GM21786 (cell line): ENCODE measurements around the gene IQCB1.
"Not testable (repeated sequence)": the region's sequence is repeated elsewhere in the genome, so short reads cannot be mapped to it uniquely, and the experiment has no call there.

Source experiments
- ATAC-seq: cut with Tn5 transposase; IDR thresholded peaks from one replicate; pipeline ENCODE4 v1.9.1; 2021; ENCODE audit not compliant: unreplicated experiment

The IQCB1 gene

DNA sequence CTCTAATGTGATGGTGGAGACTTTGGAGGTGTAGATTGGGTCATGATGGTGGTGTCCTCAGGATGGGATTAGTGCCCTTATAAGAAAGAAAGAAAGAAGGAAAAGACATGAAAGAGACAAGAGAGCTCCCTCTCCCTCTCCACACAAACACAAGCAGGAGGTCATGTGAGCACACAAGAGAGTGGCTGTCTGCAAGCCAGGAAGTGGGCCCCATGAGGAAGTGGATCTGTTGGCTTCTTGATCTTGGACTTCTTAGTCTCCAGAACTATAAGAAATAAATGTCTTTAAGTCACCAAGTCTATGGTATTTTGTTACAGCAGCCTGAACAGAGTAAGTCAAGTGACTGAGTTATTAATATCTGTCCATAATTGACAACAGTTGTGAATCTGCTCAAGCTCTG, 17.1 kb downstream of the IQCB1 start:
- ATAC-seq: no peak

DNA sequence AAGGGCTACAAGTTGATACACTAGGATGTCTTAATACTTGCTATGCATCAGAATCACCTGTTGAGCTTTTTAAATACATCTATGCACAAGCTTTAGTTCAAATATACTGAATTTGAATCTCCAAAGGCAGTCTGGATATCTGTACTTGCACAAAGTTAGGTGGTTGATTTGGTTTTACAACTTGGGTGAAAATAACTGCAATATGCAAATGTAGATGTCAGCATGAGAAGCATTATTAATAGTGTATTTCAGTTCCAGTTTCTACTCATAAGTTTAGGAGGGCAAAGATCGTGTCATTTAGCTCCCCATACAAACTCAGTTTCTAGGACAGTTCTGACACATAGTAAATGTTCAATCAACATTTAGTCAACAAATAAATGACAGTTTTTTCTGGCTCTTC, 25.6 kb downstream of the IQCB1 start:
- peak; percentile 100 for ATAC-seq

DNA sequence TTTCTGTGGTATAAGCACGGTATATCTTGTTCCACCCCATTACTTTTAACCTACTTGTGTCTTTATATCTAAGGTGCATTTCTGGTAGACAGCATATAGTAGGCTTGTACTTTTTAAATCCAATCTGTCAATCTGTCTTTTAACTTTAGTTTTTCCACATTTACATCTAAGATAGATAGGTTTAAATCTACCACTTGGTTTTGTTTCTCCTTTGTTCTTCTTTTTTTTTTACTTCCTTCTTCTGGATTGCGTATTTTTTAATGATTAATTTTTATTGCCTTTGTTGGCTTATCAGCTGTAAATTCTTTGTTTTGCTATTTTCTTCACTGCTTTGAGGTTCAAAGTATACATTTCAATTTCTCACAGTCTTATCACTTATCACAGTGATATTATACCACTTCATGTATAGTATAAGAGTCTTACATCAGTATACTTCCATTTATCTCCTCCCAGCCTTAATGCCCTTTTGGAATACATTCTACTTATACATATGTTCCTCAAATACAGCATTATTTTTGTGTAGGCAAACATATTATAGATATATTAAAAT, 31.0 kb downstream of the IQCB1 start:
- no peak for ATAC-seq

DNA sequence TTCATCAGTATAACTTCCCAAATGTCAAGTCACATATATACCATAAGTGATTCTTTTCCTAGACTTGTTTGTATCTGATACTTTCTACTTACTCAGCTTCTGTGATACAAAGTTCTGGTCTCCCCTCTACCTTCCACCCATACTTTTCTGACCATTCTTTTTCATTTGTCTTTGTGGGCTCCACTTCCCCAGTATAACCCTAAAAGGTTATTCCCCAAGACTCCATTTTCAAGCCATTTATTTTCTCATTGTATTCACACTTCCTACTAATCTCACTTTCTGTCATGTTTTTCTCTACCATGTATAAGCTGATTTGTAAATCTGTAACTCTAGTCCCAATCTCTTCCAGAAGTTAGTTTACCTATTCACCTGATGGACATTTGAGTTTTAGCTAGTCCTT, 34.0 kb downstream of the IQCB1 start:
- ATAC-seq: no peak

DNA sequence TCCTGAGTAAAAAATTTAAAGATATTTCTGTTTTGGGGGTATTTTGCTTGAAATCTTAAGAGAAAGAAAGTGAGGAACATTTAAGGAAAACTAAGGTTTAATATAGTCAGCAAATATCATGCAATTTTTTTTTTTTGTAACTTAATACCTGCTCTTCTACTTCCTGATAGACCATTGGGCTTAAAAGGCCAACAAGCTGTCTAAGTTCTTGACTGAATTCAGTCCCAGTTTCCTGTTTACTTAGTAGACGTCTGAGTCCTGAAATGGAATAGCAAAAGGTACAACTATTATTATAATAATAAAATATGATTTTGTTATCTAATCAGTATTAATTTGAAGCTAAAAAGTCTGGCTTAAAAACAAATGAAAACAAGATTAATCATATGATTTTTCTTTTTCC, 37.9 kb downstream of the IQCB1 start:
- ATAC-seq: no peak

DNA sequence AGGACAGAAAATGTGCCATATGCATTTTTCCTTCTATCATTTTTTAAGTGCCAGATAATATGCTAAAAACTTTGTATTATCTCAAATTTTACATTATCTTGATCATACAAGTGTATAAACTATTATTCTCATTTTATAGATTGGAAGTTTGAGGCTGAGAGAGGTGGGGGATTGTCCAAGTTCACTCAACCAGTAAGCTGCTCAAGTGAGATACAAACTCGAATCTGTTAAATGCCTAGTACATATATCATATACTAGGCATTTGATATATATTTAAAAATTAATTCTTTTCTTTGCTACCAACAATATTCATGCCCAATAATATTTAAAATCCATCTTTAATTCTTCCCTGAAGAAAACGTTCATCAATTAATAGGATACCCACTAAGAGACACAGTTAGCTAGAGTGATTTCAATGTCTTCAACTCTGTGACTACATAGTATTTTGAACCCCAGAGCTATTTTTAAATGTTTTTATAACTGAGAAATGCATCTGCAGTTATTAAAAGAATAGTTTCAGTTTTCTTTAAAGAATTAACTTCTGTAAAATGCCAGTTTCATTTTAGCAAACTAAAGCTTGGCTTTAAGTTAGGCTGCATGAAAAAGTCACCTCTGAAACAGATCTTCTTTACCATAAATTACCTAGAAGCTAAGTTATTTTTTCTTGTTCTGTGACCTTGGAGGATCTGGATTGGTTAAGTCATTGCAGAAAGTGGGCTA, 40.4 kb downstream of the IQCB1 start:
- no peak for ATAC-seq

DNA sequence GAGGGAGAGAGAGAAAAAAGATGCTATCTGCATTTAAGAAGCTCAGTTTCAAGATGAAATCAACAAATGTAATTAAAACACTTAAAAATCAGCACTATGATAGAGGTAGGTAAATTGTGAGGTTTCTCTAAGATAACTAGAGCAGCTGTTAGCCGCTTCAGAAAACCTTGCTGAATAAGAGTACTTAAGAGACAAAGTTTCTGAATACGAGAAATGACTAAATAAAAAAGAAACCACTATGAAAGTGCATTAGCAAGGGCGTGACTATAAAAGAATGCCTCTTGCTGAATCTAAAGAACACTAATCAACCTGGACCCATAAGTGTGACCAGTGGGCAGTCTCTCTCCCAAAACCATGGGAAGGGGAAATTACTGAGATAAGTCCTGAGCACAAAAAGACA, 41.8 kb downstream of the IQCB1 start:
- ATAC-seq: no peak

DNA sequence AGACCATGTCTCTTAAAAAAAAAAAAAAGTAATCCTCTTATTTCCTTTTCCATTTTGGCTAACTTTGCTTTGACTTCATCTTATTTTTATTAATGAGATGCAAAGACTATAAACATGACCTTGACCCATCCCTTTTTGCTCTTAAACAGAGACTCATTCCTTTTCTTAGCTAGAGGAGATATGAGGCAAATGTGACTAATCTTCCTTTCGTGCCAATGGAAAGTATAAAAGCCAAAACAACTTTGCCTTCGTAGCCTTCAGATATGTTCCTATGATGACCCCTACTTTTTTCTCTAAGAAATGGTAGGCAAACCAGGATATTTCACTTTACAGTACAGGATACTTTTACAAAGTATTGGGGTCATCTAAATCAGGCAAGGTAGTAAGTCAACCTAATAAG, 48.4 kb downstream of the IQCB1 start:
- no peak for ATAC-seq

DNA sequence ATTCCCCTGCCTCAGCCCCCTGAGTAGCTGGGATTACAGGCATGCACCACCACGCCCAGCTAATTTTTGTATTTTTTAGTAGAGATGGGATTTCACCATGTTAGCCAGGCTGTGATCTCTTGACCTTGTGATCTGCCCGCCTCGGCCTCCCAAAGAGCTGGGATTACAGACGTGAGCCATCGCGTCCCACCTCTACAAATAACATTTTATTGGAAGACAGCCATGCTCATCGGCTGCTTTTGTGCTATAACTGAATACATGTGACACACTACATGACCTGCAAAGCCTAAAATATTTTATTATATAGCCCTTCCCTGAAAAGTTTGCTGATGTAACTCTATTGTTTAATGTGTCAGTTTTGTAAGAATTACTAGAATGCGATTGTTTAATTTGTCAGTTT, 52.1 kb downstream of the IQCB1 start:
- not testable (repeated sequence) for ATAC-seq

DNA sequence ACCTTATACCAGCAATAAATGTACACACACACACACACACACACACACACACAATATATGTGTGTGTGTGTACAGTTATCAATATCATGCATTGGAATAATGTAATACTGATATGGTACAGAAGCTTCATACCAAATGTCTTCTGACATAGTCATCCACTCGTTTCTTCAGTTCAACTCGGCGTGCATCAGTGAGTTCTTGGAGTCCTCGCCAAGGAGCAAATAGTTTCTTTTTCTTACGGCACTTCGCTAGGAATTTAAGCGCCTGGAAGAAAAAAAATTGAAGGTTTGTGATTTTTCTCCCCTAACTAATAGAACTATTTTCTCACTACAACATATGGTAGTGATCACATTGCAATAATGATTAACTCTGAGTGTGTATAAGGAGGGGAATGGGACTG, 53.2 kb downstream of the IQCB1 start:
- no peak for ATAC-seq

DNA sequence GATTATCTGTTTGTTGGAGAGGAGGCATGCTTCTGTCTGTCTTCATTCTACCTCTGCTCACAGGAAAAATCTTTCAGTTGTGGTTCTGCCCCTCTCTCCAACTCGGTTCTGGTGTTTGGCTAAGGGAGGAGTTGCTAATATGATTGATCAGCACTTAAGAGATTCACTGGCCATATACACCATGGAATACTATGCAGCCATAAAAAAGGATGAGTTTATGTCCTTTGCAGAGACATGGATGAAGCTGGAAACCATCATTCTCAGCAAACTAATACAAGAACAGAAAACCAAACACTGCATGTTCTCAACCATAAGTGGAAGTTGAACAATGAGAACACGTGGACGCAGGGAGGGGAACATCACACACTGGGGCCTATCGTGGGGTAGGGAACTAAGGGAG, 59.8 kb downstream of the IQCB1 start:
- ATAC-seq: not testable (repeated sequence)

DNA sequence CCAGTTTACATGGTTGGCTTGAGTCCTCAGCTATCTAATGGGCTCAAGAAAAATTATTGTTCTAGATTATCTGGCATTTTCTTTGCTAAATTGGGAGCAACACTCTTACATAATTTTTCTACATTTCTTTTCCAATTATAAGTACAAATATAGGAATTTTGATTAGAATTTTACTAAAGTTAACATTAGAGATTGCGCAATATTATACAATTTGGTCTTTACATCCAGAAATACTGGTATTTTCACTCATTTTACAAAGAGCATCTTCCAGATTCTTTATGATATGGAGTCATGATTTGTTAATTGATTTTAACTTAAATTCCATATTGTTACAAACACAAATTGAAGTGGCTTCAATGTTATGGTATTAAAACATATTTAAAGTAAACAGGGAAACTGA, 65.6 kb downstream of the IQCB1 start:
- ATAC-seq: no peak

DNA sequence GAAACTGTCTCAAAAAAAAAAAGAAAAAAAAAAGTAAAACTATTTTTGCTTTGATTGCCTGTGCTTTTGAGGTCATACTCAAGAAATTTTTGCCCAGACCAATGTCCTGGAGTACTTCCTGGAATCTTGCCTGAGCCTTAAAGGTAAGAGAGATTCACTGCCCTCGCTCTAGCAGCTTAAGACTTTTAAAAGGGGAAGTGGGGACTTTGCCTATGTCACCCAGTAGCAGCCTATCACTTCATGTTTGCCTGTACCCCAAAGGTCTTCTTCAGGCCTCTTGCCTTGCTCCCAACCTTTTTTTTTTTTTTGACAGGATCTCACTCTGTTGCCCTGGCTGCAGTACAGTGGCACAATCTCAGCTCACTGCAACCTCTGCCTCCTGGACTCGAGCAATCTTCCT, 66.4 kb downstream of the IQCB1 start:
- no peak for ATAC-seq

DNA sequence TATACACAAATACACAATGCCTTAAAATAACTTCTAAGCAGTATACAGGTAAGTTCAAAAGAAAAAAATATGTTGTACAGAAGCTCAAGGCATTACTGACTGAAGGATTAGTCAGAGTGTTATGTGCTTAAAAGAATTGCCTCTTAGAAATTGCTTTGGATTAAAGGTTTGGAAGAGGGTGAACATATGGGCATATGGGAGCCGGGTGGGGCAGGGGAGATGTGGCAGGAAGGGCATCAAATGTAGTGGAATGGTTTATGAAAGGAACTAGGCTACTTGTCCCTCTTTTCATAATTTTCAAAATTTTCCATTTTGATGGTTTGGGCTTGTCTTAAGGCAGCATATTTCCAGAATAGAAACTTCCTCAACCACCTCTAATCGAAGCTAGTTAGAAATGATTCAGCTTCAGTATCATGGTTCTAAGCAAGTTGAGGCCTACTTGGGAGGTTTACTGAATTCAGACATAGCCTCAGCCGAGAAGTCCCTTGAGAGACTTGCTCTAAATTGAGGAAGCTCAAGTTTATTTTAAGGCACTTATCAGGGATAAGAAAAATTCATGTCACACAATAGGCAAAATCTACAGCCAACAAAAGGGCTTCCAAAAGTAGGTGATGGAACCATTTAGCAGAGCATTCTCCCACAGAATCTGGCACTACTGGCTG, 75.2 kb downstream of the IQCB1 start:
- no peak for ATAC-seq

DNA sequence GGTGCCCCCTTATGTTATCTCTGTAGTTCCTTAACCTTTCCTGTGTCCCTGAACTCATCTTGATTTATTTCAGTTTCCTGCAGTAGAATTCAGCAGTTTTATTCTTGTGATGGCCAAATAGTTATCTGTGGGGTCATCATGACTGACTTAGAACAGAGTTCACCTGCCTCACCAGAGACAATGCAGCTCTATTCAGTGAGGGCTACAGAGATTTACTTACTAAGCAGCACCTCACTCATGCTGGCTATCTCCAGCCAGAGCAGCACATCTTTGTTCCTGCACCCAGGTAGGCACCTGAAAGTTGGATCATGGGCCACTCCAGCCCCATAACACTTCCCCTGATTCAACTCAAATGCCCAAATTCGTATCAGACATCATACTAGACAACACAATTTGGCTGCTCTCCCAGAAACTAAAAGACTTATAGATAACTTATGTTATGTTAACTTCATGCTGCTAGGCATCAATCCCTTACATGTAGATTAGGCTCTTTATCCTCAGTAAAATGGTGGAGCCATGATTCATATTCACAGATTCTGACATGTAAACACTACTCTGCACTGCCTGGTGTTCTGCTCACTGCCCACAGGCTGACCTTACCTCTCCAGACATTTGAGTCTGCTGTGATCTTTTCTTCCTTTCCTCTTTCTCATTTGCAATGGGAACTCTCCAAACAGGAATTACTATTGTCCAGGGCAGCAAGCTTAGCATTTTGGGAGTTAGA, 76.0 kb downstream of the IQCB1 start:
- ATAC-seq: no peak

DNA sequence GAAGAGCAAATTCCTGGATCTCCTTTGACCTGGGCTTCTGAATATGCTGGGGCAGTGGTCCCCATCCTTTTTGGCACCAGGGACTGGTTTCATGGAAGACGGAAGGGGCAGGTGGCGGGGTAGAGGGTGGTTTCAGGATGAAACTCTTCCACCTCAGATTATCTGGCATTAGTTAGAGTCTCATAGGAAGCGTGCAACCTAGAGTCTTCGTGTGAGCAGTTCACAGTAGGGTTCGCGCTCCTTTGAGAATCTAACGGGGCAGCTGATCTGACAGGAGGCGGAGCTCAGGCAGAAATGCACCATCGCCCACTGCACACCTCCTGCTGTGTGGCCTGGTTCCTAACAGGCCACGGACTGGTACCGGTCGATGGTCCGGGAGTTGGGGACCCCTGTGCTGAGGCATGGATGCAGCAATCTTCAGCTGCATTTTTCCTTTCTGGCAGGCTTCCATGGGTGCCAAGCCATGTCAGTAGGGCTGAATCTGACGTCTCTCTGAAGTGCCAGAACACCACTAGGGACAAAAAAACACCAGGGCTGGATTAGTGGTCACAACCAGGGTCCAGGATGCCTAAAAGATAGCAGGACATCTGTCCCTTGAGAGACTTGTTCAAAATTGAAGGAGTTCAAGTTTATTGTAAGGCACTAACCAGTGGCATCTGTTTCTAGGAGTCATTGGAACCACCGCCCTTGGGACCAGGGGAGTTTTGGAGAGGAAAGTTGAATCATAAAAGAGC, 76.9 kb downstream of the IQCB1 start:
- ATAC-seq: no peak

DNA sequence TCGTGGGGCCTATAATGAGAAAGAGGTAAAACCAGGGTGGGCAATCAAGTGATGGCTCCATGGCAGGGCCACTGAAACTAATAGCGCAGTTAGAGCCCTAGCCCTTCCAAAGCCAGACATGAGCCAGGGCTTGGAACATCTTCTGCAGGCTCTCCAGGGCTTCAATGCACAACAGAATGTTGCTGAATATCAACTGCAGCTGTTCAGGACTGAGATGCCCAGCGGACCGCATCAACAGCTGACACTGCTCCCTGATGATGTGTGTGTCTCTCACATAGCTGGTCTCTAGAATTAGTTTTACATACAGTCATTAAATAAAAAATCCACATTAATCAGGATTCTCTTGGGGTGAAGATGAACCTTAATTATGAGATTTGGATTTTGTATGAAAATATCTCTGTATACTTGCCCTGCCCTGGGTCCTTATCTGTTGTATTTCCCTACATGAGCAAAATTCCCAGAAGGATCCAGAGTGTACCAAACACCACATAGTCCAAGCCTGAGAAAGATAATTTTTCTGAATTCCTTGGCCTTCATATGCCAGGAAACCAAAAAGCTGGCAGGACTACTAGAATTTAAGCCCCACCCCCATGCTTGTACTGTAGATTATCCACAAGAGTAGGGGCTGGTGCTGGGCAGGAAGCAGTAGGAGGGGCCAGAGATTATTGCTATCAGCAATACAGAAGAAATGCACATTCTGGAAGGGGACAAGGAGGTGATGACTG, 77.6 kb downstream of the IQCB1 start:
- ATAC-seq: no peak

DNA sequence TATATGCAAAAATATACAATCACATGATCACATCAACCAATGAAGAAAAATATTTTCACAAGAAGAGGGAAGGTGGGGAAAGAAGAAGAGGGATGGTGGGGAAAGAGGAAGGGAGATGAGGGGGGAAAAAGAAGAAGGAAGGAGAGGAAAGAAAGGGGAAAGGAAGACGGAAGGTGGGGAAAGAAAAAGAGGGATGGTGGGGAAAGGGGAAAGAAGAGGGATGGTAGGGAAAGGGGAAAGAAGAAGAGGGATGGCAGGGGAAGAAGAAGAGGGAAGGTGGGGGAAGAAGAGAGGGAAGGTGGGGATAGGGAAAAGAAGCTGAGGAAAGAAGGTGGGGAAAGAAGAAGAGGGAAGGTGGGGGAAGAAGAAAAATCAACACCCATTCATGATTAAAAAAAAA, 82.1 kb downstream of the IQCB1 start:
- no peak for ATAC-seq

DNA sequence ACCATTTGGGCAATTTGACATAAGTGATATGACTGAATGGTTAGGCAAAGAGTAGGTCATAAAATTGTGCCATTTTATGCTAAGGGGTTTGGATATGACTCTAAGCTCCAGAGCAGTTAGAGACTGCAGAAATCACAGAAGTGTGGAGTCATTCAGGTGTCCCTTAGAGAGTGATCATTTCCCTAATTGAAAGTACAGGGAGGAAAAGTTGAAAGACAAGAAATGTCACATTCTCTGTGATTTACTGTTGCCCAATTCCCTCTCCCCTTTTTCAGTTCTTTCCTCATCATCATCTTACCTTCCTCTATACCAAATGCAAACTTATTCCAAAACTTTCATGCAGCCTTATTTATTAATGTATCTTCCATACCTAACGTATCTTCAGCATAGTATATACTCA, 82.6 kb downstream of the IQCB1 start:
- no peak for ATAC-seq

DNA sequence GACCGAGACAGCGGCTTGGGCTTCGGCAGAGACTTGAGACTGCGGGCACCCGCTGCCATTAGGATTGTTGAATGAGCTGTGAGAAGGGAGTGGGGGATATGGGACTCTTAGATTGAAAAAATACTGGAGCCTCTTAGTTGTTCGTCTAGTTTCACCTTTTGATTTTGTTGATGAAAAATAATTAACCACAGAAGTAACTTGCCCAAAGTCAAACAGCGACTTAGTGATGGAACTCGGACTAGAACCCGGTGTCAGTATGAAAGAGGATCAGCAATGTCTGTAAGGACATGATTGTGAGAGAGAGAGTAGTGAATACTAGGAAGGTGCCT, 84.8 kb downstream of the IQCB1 start:
- no peak for ATAC-seq
